Stimulated activated naive CD8-positive, alpha-beta T cell treated with anti-CD3 and anti-CD28 coated beads, Interleukin-15, amount 100 ng/mL, for 72 hours (primary cell): Measurements from ENCODE around the gene ADGRA1.
"Not testable (repeated sequence)": the region's sequence is repeated elsewhere in the genome, so short reads cannot be mapped to it uniquely, and the experiment has no call there.

ENCODE experiments used
- ATAC-seq: fragments of 150-1000 bp; cut with Tn5 transposase; 2 replicates; pipeline ENCODE4 v1.10.0; 2021; ENCODE audit warnings: mild to moderate bottlenecking, moderate library complexity
- DNase-seq, 2 donors: peaks; one replicate each; pipeline ENCODE4 v3.0.0; 2021 to 2022
- H3K27ac Mint-ChIP-seq, 2 donors: one replicate each; pipeline ENCODE4 v1.8.0; 2022; ENCODE audit warnings: mild to moderate bottlenecking in 2 of 2, mixed read lengths in 2 of 2, moderate library complexity in 2 of 2
- H3K27me3 Mint-ChIP-seq: one replicate; pipeline ENCODE4 v1.8.0; 2022; ENCODE audit warnings: mixed read lengths
- H3K4me1 Mint-ChIP-seq: one replicate; pipeline ENCODE4 v1.8.0; 2022; ENCODE audit warnings: mild to moderate bottlenecking, mixed read lengths
- H3K4me3 Mint-ChIP-seq, 2 donors: one replicate each; pipeline ENCODE4 v1.8.0; 2022; ENCODE audit warnings: mild to moderate bottlenecking in 2 of 2, mixed read lengths in 2 of 2, moderate library complexity in 1 of 2
- H3K9me3 Mint-ChIP-seq, 2 donors: one replicate each; pipeline ENCODE4 v1.8.0; 2022; ENCODE audit warnings: mixed read lengths in 2 of 2

The ADGRA1 gene

GRCh38 chr10:133143200-133143533 is 55.4 kb downstream of the ADGRA1 start:
- Mint-ChIP-seq H3K27me3 (peaks cover 67% of the 10 kb centered on the region), H3K4me1 (peaks cover 10% of the 10 kb centered on the region), H3K9me3 (peaks cover 11% of the 10 kb centered on the region in 2 donors), H3K27ac (no peak overlapping the region), H3K4me3 (no peak overlapping the region)
- DNase-seq (no peak), ATAC-seq (no peak)

- H3K27ac Mint-ChIP-seq, result peak overlapping the region in 1 of 2 donors; percentile 86
- H3K4me1 Mint-ChIP-seq, result peaks cover 10% of the 10 kb centered on the region
- ATAC-seq (no peak), DNase-seq (no peak)
- H3K4me3 Mint-ChIP-seq, result no peak overlapping the region
- peaks cover 71% of the 10 kb centered on the region for H3K27me3 Mint-ChIP-seq
- peaks cover 12 to 13% of the 10 kb centered on the region in 2 donors for H3K9me3 Mint-ChIP-seq
Measured at GRCh38 chr10:133143546-133143945, 55.8 kb downstream of the ADGRA1 start.

GRCh38 chr10:133144771-133145170 is 57.0 kb downstream of the ADGRA1 start:
- Mint-ChIP-seq H3K9me3 (peaks cover 19 to 24% of the 10 kb centered on the region in 2 donors), H3K4me1 (peaks cover 10% of the 10 kb centered on the region), H3K4me3 (no peak overlapping the region), H3K27me3 (peaks cover 83% of the 10 kb centered on the region), H3K27ac (no peak overlapping the region)
- no peak for DNase-seq
- no peak for ATAC-seq

- ATAC-seq (no peak), DNase-seq (no peak)
- Mint-ChIP-seq H3K4me3 (no peak overlapping the region), H3K27me3 (peaks cover 76% of the 10 kb centered on the region), H3K4me1 (no peaks in the 10 kb centered on the region), H3K9me3 (peaks cover 22 to 28% of the 10 kb centered on the region in 2 donors), H3K27ac (no peak overlapping the region)
Measured at GRCh38 chr10:133150226-133150625, 62.5 kb downstream of the ADGRA1 start.

GRCh38 chr10:133150656-133151055 is 62.9 kb downstream of the ADGRA1 start:
- no peak for ATAC-seq
- Mint-ChIP-seq H3K27me3 (peaks cover 72% of the 10 kb centered on the region), H3K9me3 (peaks cover 22 to 28% of the 10 kb centered on the region in 2 donors), H3K27ac (no peak overlapping the region), H3K4me3 (no peak overlapping the region), H3K4me1 (no peaks in the 10 kb centered on the region)
- DNase-seq, result no peak

- not testable (repeated sequence) for H3K4me3 Mint-ChIP-seq, H3K4me1 Mint-ChIP-seq, DNase-seq, ATAC-seq, H3K27ac Mint-ChIP-seq
- Mint-ChIP-seq H3K9me3 (peaks cover 22 to 28% of the 10 kb centered on the region in 2 donors), H3K27me3 (peaks cover 70% of the 10 kb centered on the region)
Measured at GRCh38 chr10:133151071-133151470, 63.3 kb downstream of the ADGRA1 start.

GRCh38 chr10:133151543-133151972 is 63.8 kb downstream of the ADGRA1 start:
- Mint-ChIP-seq H3K27me3 (peaks cover 65% of the 10 kb centered on the region), H3K4me3 (no peak overlapping the region), H3K9me3 (peaks cover 22 to 28% of the 10 kb centered on the region in 2 donors), H3K4me1 (no peaks in the 10 kb centered on the region), H3K27ac (no peak overlapping the region)
- no peak for DNase-seq
- ATAC-seq, result no peak

- Mint-ChIP-seq H3K9me3 (peaks cover 6 to 8% of the 10 kb centered on the region in 2 donors), H3K27me3 (peaks cover 36% of the 10 kb centered on the region), H3K27ac (no peak overlapping the region), H3K4me1 (no peaks in the 10 kb centered on the region), H3K4me3 (no peak overlapping the region)
- no peak for ATAC-seq
- no peak for DNase-seq
Measured at GRCh38 chr10:133154411-133154810, 66.7 kb downstream of the ADGRA1 start.

- no peaks in the 10 kb centered on the region for H3K4me1 Mint-ChIP-seq
Measured at GRCh38 chr10:133154996-133155778, 67.5 kb downstream of the ADGRA1 start.

GRCh38 chr10:133156674-133157579 is 69.2 kb downstream of the ADGRA1 start:
- H3K27me3 Mint-ChIP-seq, result peaks cover 27% of the 10 kb centered on the region
- no peaks in the 10 kb centered on the region for H3K9me3 Mint-ChIP-seq
- DNase-seq, result no peak

More at GRCh38 chr10:133154996-133155778, 67.5 kb downstream of the ADGRA1 start:
- DNase-seq (no peak), ATAC-seq (no peak)
- no peak overlapping the region for H3K4me3 Mint-ChIP-seq
- no peak overlapping the region for H3K27ac Mint-ChIP-seq
- peaks cover 29% of the 10 kb centered on the region for H3K27me3 Mint-ChIP-seq
- no peaks in the 10 kb centered on the region for H3K9me3 Mint-ChIP-seq

GRCh38 chr10:133157662-133158436 is 70.1 kb downstream of the ADGRA1 start:
- Mint-ChIP-seq H3K9me3 (no peaks in the 10 kb centered on the region), H3K4me3 (no peak overlapping the region), H3K27ac (no peak overlapping the region), H3K27me3 (peaks cover 27% of the 10 kb centered on the region), H3K4me1 (no peaks in the 10 kb centered on the region)
- ATAC-seq (no peak), DNase-seq (no peak)

More at GRCh38 chr10:133156674-133157579, 69.2 kb downstream of the ADGRA1 start:
- ATAC-seq, result no peak
- no peak overlapping the region for H3K4me3 Mint-ChIP-seq
- H3K27ac Mint-ChIP-seq, result no peak overlapping the region
- H3K4me1 Mint-ChIP-seq, result no peaks in the 10 kb centered on the region

- Mint-ChIP-seq H3K4me3 (no peak overlapping the region), H3K4me1 (no peaks in the 10 kb centered on the region), H3K27ac (no peak overlapping the region), H3K27me3 (peaks cover 28% of the 10 kb centered on the region), H3K9me3 (no peaks in the 10 kb centered on the region)
- DNase-seq, result no peak
- no peak for ATAC-seq
Measured at GRCh38 chr10:133158437-133158755, 70.7 kb downstream of the ADGRA1 start.

GRCh38 chr10:133158756-133159610 is 71.3 kb downstream of the ADGRA1 start:
- no peak overlapping the region for H3K27ac Mint-ChIP-seq
- DNase-seq (no peak), ATAC-seq (no peak)
- H3K9me3 Mint-ChIP-seq, result no peaks in the 10 kb centered on the region
- H3K27me3 Mint-ChIP-seq, result peaks cover 34% of the 10 kb centered on the region
- no peaks in the 10 kb centered on the region for H3K4me1 Mint-ChIP-seq
- H3K4me3 Mint-ChIP-seq, result peak overlapping the region in 1 of 2 donors; percentile 31

- peaks cover 35% of the 10 kb centered on the region for H3K27me3 Mint-ChIP-seq
- no peaks in the 10 kb centered on the region for H3K9me3 Mint-ChIP-seq
- peak overlapping the region in 1 of 2 donors; percentile 31 for H3K4me3 Mint-ChIP-seq
- ATAC-seq, result no peak
- no peaks in the 10 kb centered on the region for H3K4me1 Mint-ChIP-seq
- no peak for DNase-seq
- H3K27ac Mint-ChIP-seq, result no peak overlapping the region
Measured at GRCh38 chr10:133159611-133159949, 71.9 kb downstream of the ADGRA1 start.
